ENCODE results near the gene KLF18. TPM values are rescaled to one million over a fixed set of nuclear protein-coding genes. Genes with fewer than 3 reads are reported as not detected.
"Not testable (repeated sequence)": the region's sequence is repeated elsewhere in the genome, so short reads cannot be mapped to it uniquely, and the experiment has no call there.

Gene KLF18
- total and polyA plus RNA-seq, 9 donors: not detected

DNA sequence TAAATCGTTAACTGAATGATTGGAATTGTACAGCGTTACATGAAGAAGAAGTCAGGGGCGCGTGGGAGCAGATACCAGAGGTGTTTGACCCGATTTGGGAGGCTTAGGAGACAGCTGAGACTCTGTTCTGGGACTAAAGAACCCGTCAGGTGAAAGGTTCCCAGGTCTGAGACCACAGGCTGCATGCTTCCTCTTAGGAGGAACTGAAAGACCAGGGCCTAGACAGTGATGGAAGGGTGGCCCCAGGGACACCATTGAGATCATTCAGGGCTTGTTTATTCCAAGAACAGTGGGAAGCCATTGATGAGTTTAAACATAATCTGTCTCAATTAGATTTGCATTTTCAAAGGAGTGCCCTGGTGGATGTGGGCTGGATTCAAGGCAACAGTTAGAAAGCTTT, 21.9 kb downstream of the KLF18 start:
- H3K4me1 ChIP-seq (ENCODE audit: insufficient read depth): no peaks in the 10 kb centered on the region
- intact Hi-C loops (cut with DNase I): no loop called here
- H3K27ac ChIP-seq: no peak overlapping the region
- DNase-seq: no peak
- TF ChIP-seq POLR2A (IDR thresholded peaks at IDR 0.05) (no peak), EP300 (IDR thresholded peaks at IDR 0.05) (no peak)
- TF ChIP-seq, protein P1, sequence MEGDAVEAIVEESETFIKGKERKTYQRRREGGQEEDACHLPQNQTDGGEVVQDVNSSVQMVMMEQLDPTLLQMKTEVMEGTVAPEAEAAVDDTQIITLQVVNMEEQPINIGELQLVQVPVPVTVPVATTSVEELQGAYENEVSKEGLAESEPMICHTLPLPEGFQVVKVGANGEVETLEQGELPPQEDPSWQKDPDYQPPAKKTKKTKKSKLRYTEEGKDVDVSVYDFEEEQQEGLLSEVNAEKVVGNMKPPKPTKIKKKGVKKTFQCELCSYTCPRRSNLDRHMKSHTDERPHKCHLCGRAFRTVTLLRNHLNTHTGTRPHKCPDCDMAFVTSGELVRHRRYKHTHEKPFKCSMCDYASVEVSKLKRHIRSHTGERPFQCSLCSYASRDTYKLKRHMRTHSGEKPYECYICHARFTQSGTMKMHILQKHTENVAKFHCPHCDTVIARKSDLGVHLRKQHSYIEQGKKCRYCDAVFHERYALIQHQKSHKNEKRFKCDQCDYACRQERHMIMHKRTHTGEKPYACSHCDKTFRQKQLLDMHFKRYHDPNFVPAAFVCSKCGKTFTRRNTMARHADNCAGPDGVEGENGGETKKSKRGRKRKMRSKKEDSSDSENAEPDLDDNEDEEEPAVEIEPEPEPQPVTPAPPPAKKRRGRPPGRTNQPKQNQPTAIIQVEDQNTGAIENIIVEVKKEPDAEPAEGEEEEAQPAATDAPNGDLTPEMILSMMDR (IDR thresholded peaks at IDR 0.05): no peak
- WGBS, 3 donors: 81 to 83% (median 82%) methylated on average over 6 of the region's 6 CpGs
- no peaks in the 10 kb centered on the region for H3K9me3 ChIP-seq
- H3K4me3 ChIP-seq: no peak overlapping the region
- H3K27me3 ChIP-seq: no peaks in the 10 kb centered on the region
- H3K36me3 ChIP-seq: no peaks in the 10 kb centered on the region

DNA sequence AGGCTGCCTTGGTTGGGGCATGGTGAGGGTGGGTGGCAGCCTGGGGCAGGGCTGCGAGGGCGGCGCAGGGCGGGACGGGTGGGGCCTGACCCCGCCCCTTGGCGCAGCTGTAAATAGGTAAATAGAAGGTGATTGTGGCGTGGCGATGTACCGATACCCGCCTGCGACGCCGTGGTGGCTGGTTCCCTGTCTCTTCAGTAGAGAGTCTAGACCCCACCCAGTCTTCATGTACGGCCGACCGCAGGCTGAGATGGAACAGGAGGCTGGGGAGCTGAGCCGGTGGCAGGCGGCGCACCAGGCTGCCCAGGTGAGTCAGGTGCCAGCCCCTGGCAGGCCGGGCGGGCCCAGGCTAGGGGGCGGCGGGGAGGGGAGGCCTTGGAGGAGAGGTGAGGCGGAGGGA, 22.7 kb downstream of the KLF18 start, which contains the start of gene KLF17:
Gene KLF17 (plus strand): TSS at position 140 of the 400 bp plus-strand sequence. CDS start 87 bp downstream, at position 227.
- no peaks in the 10 kb centered on the region for H3K27me3 ChIP-seq
- TF ChIP-seq, protein P1 (IDR thresholded peaks at IDR 0.05): no peak
- TF ChIP-seq POLR2A (IDR thresholded peaks at IDR 0.05): no peak
- TF ChIP-seq EP300 (IDR thresholded peaks at IDR 0.05): no peak
- no peak within 1 kb of the TSS for H3K27ac ChIP-seq
- DNase-seq: no peak
- H3K9me3 ChIP-seq: no peaks in the 10 kb centered on the region
- no peak within 1 kb of the TSS for H3K4me3 ChIP-seq
- H3K4me1 ChIP-seq (ENCODE audit: insufficient read depth): no peaks in the 10 kb centered on the region
- intact Hi-C loops (cut with DNase I): no loop called here
- H3K36me3 ChIP-seq: no peaks in the 10 kb centered on the region
- WGBS, 3 donors: 95 to 97% (median 96%) methylated on average over 25 of the region's 25 CpGs

DNA sequence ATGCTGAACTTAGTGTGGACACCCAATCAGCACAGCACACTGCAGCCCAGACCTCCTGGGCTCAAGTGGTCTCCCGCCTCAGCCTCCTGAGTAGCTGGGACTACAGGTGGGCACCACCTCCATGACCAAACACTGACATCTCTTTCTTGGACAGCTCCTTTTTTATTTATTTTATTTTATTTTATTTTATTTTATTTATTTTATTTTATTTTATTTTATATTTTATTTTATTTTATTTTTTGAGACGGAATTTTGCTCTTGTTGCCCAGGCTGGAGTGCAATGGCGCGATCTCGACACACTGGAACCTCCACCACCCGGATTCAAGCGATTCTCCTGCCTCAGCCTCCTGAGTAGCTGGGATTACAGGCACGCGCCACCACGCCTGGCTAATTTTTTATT, 24.2 kb downstream of the KLF18 start:
- H3K27ac ChIP-seq; H3K36me3 ChIP-seq; H3K9me3 ChIP-seq; DNase-seq; H3K27me3 ChIP-seq; H3K4me3 ChIP-seq; intact Hi-C loops (cut with DNase I); H3K4me1 ChIP-seq (ENCODE audit: insufficient read depth): not testable (repeated sequence)
- 96 to 99% (median 98%) methylated on average over 10 of the region's 10 CpGs for WGBS, 3 donors

DNA sequence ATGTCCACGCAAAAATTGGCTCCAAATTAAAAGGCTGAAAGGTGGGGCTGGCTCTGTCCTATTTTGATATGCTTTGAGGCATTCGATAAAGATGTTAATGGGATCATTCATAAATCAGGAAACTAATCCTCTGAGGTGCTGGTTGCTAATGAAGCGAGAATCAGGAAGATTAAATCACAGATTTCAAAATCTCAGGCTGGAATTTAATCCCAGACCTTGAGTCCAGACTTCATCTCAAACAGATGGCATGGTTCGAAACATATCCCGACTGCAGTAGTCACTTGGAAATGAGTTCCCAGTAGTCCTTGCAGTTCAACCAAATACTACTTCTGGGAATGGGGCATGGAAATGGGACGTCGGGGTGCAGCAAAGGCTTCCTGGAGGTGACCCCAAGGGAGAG, 27.3 kb downstream of the KLF18 start:
- DNase-seq: no peak
- Histone ChIP-seq H3K27me3 (no peaks in the 10 kb centered on the region), H3K36me3 (no peaks in the 10 kb centered on the region), H3K4me1 (ENCODE audit: insufficient read depth) (no peaks in the 10 kb centered on the region), H3K27ac (no peak overlapping the region), H3K4me3 (no peak overlapping the region), H3K9me3 (no peaks in the 10 kb centered on the region)
- WGBS, 3 donors: 71 to 80% (median 73%) methylated on average over 7 of the region's 7 CpGs
- intact Hi-C loops (cut with DNase I): no loop called here
- TF ChIP-seq EP300 (IDR thresholded peaks at IDR 0.05) (no peak), POLR2A (IDR thresholded peaks at IDR 0.05) (no peak)
- TF ChIP-seq, protein P1 (IDR thresholded peaks at IDR 0.05): no peak

DNA sequence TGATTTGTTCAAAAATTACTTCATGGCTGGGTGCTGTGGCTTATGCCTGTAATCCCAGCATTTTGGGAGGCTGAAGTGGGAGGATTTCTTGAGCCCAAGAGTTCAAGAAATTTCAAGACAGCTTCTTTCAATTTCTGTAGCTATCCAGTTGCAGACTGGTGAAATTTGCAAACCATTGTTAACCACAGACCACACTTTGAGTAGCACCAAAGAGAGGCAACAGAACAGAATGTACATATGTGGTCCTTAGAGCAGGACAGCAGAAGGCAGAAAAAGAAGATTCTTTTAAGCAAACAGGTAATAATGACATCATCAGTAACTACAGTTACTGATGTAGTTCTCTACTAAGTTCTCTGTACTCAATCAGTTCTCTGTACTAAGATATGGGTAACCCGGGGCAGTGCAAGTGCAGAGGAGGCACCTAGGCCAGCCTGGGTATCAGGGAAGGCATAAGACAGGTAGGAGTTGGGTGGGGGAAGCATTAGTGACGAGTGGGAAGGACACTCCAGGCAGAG, 28.3 kb downstream of the KLF18 start:
- no peak overlapping the region for H3K4me3 ChIP-seq
- DNase-seq: no peak
- no peak overlapping the region for H3K27ac ChIP-seq
- 77 to 85% (median 80%) methylated on average over 2 of the region's 2 CpGs for WGBS, 3 donors
- no peaks in the 10 kb centered on the region for H3K4me1 ChIP-seq (ENCODE audit: insufficient read depth)
- no peaks in the 10 kb centered on the region for H3K27me3 ChIP-seq
- intact Hi-C loops (cut with DNase I): no loop called here
- no peaks in the 10 kb centered on the region for H3K9me3 ChIP-seq
- TF ChIP-seq, protein P1 (IDR thresholded peaks at IDR 0.05): no peak
- TF ChIP-seq EP300 (IDR thresholded peaks at IDR 0.05) (no peak), POLR2A (IDR thresholded peaks at IDR 0.05) (no peak)
- no peaks in the 10 kb centered on the region for H3K36me3 ChIP-seq

Data from ovary (tissue), 9 donors.